ENCODE data around the gene MAPKAP1.

The MAPKAP1 gene

GRCh38 chr9:125398243-125398642 lies 308.8 kb downstream of the MAPKAP1 start:
- TF ChIP-seq REST (IDR thresholded peaks at IDR 0.05; ENCODE audit: insufficient read depth in 1 of 2, low read depth in 2 of 2, low read length in 2 of 2) = no peak
- no peak for TF ChIP-seq TAF1 (IDR thresholded peaks at IDR 0.05; ENCODE audit: borderline replicate concordance, insufficient read depth, low read length)
- no peak for TF ChIP-seq POLR2AphosphoS5 (IDR thresholded peaks at IDR 0.05; ENCODE audit: low read depth, low read length)
- no peak for TF ChIP-seq FOXP2 (optimal IDR thresholded peaks at IDR 0.05; ENCODE audit: borderline replicate concordance, extremely low read depth, extremely low read length, insufficient read depth)
- TF ChIP-seq SIN3A (IDR thresholded peaks at IDR 0.05; ENCODE audit: borderline replicate concordance, insufficient read depth, low read length) = no peak

- TF ChIP-seq TAF1 (IDR thresholded peaks at IDR 0.05; ENCODE audit: borderline replicate concordance, insufficient read depth, low read length) (no peak), FOXP2 (optimal IDR thresholded peaks at IDR 0.05; ENCODE audit: borderline replicate concordance, extremely low read depth, extremely low read length, insufficient read depth) (no peak), POLR2AphosphoS5 (IDR thresholded peaks at IDR 0.05; ENCODE audit: low read depth, low read length) (no peak), REST (IDR thresholded peaks at IDR 0.05; ENCODE audit: insufficient read depth in 1 of 2, low read depth in 2 of 2, low read length in 2 of 2) (no peak), SIN3A (IDR thresholded peaks at IDR 0.05; ENCODE audit: borderline replicate concordance, insufficient read depth, low read length) (no peak)
These were observed 309.3 kb downstream of the MAPKAP1 start for GRCh38 chr9:125397736-125398135.

DNA sequence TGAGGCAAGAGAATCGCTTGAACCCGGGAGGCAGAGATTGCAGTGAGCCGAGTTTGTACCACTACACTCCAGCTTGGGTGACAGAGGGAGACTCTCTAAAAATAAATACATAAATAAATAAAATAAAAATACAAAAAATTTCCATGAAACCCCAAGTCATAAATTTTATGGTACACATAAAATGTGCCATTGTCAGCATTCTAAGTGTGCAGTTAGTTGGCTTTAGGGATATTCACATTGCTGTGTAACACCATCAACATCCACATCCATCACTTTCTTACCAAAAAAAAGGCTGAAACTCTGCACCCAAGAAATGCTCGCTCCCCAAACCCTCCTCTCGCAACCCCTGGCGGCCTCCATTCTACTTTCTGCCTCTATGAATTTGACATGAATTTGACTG lies 310.2 kb downstream of the MAPKAP1 start:
- TF ChIP-seq SIN3A (IDR thresholded peaks at IDR 0.05; ENCODE audit: borderline replicate concordance, insufficient read depth, low read length) (no peak), FOXP2 (optimal IDR thresholded peaks at IDR 0.05; ENCODE audit: borderline replicate concordance, extremely low read depth, extremely low read length, insufficient read depth) (no peak)

DNA sequence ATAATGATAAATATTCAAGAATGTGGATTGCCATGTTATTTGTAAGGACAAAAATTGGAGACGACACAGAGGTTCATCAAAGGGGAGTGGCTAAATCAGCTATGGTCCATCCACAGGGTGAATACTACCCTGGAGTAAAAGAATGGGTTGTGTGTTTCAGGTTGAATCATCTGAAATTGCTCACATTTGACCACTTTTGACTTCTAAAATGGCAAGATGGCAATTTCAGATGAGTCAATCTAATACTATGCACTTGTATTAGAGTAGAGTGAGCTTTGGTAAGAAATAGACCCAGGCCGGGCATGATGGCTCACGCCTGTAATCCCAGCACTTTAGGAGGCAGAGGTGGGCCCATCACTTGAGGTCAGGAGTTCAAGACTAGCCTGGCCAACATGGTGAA lies 313.6 kb downstream of the MAPKAP1 start:
- TF ChIP-seq POLR2AphosphoS5 (IDR thresholded peaks at IDR 0.05; ENCODE audit: low read depth, low read length) = no peak
- no peak for TF ChIP-seq FOXP2 (optimal IDR thresholded peaks at IDR 0.05; ENCODE audit: borderline replicate concordance, extremely low read depth, extremely low read length, insufficient read depth)
- no peak for TF ChIP-seq SIN3A (IDR thresholded peaks at IDR 0.05; ENCODE audit: borderline replicate concordance, insufficient read depth, low read length)
- no peak for TF ChIP-seq REST (IDR thresholded peaks at IDR 0.05; ENCODE audit: insufficient read depth in 1 of 2, low read depth in 2 of 2, low read length in 2 of 2)
- TF ChIP-seq TAF1 (IDR thresholded peaks at IDR 0.05; ENCODE audit: borderline replicate concordance, insufficient read depth, low read length) = no peak

DNA sequence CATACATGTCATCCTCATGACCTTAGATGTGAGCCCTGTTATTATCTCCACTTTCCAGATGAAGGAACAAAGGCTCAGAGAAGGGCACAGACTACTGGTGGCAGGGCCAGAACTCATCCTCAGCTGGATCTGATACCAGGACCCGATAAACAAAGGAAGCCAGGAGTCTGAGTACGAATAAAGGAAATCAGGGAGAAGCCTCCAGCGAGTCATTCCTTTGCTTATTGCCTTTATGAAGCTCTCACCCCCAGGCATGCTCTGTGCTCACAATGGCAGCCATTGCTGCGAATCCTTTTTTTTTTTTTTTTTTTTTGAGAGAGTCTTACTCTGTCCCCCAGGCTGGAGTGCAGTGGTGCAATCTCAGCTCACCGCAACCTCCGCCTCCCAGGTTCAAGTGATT lies 315.3 kb downstream of the MAPKAP1 start:
- TF ChIP-seq POLR2AphosphoS5 (IDR thresholded peaks at IDR 0.05; ENCODE audit: low read depth, low read length) (no peak), REST (IDR thresholded peaks at IDR 0.05; ENCODE audit: insufficient read depth in 1 of 2, low read depth in 2 of 2, low read length in 2 of 2) (no peak), SIN3A (IDR thresholded peaks at IDR 0.05; ENCODE audit: borderline replicate concordance, insufficient read depth, low read length) (no peak), TAF1 (IDR thresholded peaks at IDR 0.05; ENCODE audit: borderline replicate concordance, insufficient read depth, low read length) (no peak)
